Measurements from ENCODE around the gene HSPA1B. TPM values are rescaled to one million over a fixed set of nuclear protein-coding genes. Genes with fewer than 3 reads are reported as not detected.
A peak's percentile ranks its signal among the peaks of the same experiment; 100 is the strongest.
"Not testable (repeated sequence)": the region's sequence is repeated elsewhere in the genome, so short reads cannot be mapped to it uniquely, and the experiment has no call there.

HSPA1B gene
- total RNA-seq, 1 experiment from 2014 or later, result 85.1 TPM

- Histone ChIP-seq H3K4ac (ENCODE audit: low read depth, low read length) (no peak overlapping the region), H3K27ac (ENCODE audit: insufficient read length, low read depth, low read length) (no peak overlapping the region), H2BK15ac (ENCODE audit: low read depth, low read length) (no peak overlapping the region), H4K20me1 (ENCODE audit: control insufficient read depth, insufficient read depth, insufficient read length) (no peaks in the 10 kb centered on the region), H3K27me3 (ENCODE audit: insufficient read depth, low read length) (no peaks in the 10 kb centered on the region), H4K91ac (ENCODE audit: insufficient read length, low read depth, low read length) (no peak overlapping the region), H3K23me2 (ENCODE audit: insufficient read length, low read depth, low read length, poor library complexity, severe bottlenecking) (peaks cover 12% of the 10 kb centered on the region), H3K14ac (ENCODE audit: insufficient read depth, low read length) (no peak overlapping the region), H3K9ac (ENCODE audit: extremely low read depth, insufficient read length, low read length) (no peak overlapping the region), H2AFZ (ENCODE audit: low read length) (no peak overlapping the region), H3K79me2 (ENCODE audit: insufficient read depth, low read length) (no peaks in the 10 kb centered on the region), H3K23ac (ENCODE audit: insufficient read length, low read depth, low read length) (no peak overlapping the region), H2BK5ac (ENCODE audit: insufficient read length, low read length) (no peak overlapping the region), H3T11ph (ENCODE audit: low read length) (no peak overlapping the region), H4K5ac (ENCODE audit: insufficient read length, low read depth, low read length) (no peak overlapping the region), H2BK12ac (ENCODE audit: insufficient read length, low read depth, low read length) (no peak overlapping the region), H2BK120ac (ENCODE audit: low read depth, low read length, poor library complexity, severe bottlenecking) (no peak overlapping the region), H3K56ac (ENCODE audit: insufficient read length, low read depth, low read length) (no peak overlapping the region), H2AK5ac (ENCODE audit: insufficient read length, low read length) (no peak overlapping the region), H2BK20ac (ENCODE audit: low read depth, low read length, poor library complexity, severe bottlenecking) (no peak overlapping the region), H3K18ac (ENCODE audit: insufficient read length, low read depth, low read length) (no peak overlapping the region), H3K4me1 (ENCODE audit: insufficient read depth, low read length) (no peaks in the 10 kb centered on the region), H3K9me3 (ENCODE audit: control insufficient read depth, low read depth, low read length) (no peaks in the 10 kb centered on the region), H4K8ac (replicated peaks; ENCODE audit: insufficient read length, low read depth, low read length) (no peak overlapping the region), H3K4me2 (ENCODE audit: insufficient read depth, insufficient read length, low read length) (no peak overlapping the region), H3K79me1 (ENCODE audit: insufficient read depth, low read depth, low read length, poor library complexity, severe bottlenecking) (no peaks in the 10 kb centered on the region)
- H3K36me3 Mint-ChIP-seq (ENCODE audit: insufficient read depth in 1 of 3, low read depth in 3 of 3), result peaks cover 0 to 2% (median 0%) of the 10 kb centered on the region in 3 experiments; a peak in 1 of 7 replicates
- H3K9me3 Mint-ChIP-seq, result no peaks in the 10 kb centered on the region; a peak in 1 of 5 replicates
- WGBS (ENCODE audit: extremely low coverage, insufficient read length, low lambda C conversion rate), result no CpG with 5 or more reads among the region's 21 CpGs
- H3K4me3 Mint-ChIP-seq, result peak overlapping the region; percentile 38 to 98; a peak in 4 of 5 replicates
- peak overlapping the region; percentile 53 to 92 (median 64); a peak in 4 of 7 replicates for H3K27ac Mint-ChIP-seq
- TF ChIP-seq, protein P1, sequence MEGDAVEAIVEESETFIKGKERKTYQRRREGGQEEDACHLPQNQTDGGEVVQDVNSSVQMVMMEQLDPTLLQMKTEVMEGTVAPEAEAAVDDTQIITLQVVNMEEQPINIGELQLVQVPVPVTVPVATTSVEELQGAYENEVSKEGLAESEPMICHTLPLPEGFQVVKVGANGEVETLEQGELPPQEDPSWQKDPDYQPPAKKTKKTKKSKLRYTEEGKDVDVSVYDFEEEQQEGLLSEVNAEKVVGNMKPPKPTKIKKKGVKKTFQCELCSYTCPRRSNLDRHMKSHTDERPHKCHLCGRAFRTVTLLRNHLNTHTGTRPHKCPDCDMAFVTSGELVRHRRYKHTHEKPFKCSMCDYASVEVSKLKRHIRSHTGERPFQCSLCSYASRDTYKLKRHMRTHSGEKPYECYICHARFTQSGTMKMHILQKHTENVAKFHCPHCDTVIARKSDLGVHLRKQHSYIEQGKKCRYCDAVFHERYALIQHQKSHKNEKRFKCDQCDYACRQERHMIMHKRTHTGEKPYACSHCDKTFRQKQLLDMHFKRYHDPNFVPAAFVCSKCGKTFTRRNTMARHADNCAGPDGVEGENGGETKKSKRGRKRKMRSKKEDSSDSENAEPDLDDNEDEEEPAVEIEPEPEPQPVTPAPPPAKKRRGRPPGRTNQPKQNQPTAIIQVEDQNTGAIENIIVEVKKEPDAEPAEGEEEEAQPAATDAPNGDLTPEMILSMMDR (conservative IDR thresholded peaks at IDR 0.05), result no peak
- DNase-seq, result no peak
- peaks cover 2% of the 10 kb centered on the region for H3K27me3 Mint-ChIP-seq (ENCODE audit: low read depth)
- H3K4me1 Mint-ChIP-seq, result peaks cover 16 to 33% of the 10 kb centered on the region in 2 experiments
These were observed 37.9 kb downstream of the HSPA1B start for GRCh38 chr6:31865205-31866118.

GRCh38 chr6:31868658-31868971, 41.1 kb downstream of the HSPA1B start:
- H2BK15ac ChIP-seq (ENCODE audit: low read depth, low read length); H3K18ac ChIP-seq (ENCODE audit: insufficient read length, low read depth, low read length); H3K4me2 ChIP-seq (ENCODE audit: insufficient read depth, insufficient read length, low read length); H3K4me3 Mint-ChIP-seq; H3K9me3 Mint-ChIP-seq; H3K27me3 ChIP-seq (ENCODE audit: insufficient read depth, low read length); H4K8ac ChIP-seq (replicated peaks; ENCODE audit: insufficient read length, low read depth, low read length); H3K9me3 ChIP-seq (ENCODE audit: control insufficient read depth, low read depth, low read length); H2BK20ac ChIP-seq (ENCODE audit: low read depth, low read length, poor library complexity, severe bottlenecking); H3K23me2 ChIP-seq (ENCODE audit: insufficient read length, low read depth, low read length, poor library complexity, severe bottlenecking); H3K9ac ChIP-seq (ENCODE audit: extremely low read depth, insufficient read length, low read length); H3K4ac ChIP-seq (ENCODE audit: low read depth, low read length); H2AFZ ChIP-seq (ENCODE audit: low read length); H4K20me1 ChIP-seq (ENCODE audit: control insufficient read depth, insufficient read depth, insufficient read length); H3K79me1 ChIP-seq (ENCODE audit: insufficient read depth, low read depth, low read length, poor library complexity, severe bottlenecking); H3K27me3 Mint-ChIP-seq (ENCODE audit: low read depth); DNase-seq; H3K27ac ChIP-seq (ENCODE audit: insufficient read length, low read depth, low read length); H2BK5ac ChIP-seq (ENCODE audit: insufficient read length, low read length); H2BK12ac ChIP-seq (ENCODE audit: insufficient read length, low read depth, low read length); H3K36me3 Mint-ChIP-seq (ENCODE audit: insufficient read depth in 1 of 3, low read depth in 3 of 3); H3K14ac ChIP-seq (ENCODE audit: insufficient read depth, low read length); H3K23ac ChIP-seq (ENCODE audit: insufficient read length, low read depth, low read length); H3K79me2 ChIP-seq (ENCODE audit: insufficient read depth, low read length); H2AK5ac ChIP-seq (ENCODE audit: insufficient read length, low read length); H2BK120ac ChIP-seq (ENCODE audit: low read depth, low read length, poor library complexity, severe bottlenecking); H3T11ph ChIP-seq (ENCODE audit: low read length); H3K56ac ChIP-seq (ENCODE audit: insufficient read length, low read depth, low read length); H3K4me1 ChIP-seq (ENCODE audit: insufficient read depth, low read length); H4K91ac ChIP-seq (ENCODE audit: insufficient read length, low read depth, low read length); H4K5ac ChIP-seq (ENCODE audit: insufficient read length, low read depth, low read length): not testable (repeated sequence)
- peaks cover 15 to 39% of the 10 kb centered on the region in 2 experiments for H3K4me1 Mint-ChIP-seq
- peak overlapping the region in 1 of 3 experiments; percentile 86; a peak in 1 of 7 replicates for H3K27ac Mint-ChIP-seq
- WGBS (ENCODE audit: extremely low coverage, insufficient read length, low lambda C conversion rate), result no CpG with 5 or more reads among the region's 1 CpG

All from H9 (cell line).